Measurements from ENCODE around the gene ZNF425.
"Not testable (repeated sequence)": the region's sequence is repeated elsewhere in the genome, so short reads cannot be mapped to it uniquely, and the experiment has no call there.

The ZNF425 gene

DNA sequence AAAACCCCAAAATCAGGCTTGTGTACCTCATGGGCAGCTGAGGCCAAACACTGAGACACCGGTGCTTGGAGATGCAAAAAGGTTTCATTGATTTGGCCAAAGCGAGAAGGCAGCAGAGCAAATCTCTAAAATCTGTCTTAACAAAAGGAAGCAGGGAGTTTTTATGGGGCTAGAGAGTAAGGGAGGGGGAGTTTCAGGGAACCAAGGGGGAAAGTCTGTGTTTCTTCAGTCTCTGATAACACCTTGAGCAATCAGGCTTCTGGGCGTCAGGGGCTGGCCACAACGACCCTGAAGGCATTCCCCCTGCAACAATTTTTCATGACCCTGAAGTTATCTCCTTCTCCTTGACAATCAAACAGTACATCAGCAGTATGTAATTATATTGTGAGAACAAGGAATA lies 32.9 kb downstream of the ZNF425 start:
- ATAC-seq, result no peak
- TF ChIP-seq ESRRG (CRISPR knock-in tag; IDR thresholded peaks at IDR 0.05) (no peak), ARNTL (CRISPR knock-in tag; IDR thresholded peaks at IDR 0.05; ENCODE audit: borderline replicate concordance, low read depth) (no peak), CSDC2 (CRISPR knock-in tag; IDR thresholded peaks at IDR 0.05) (no peak), SNAI2 (CRISPR knock-in tag; IDR thresholded peaks at IDR 0.05) (no peak), RARB (CRISPR knock-in tag; IDR thresholded peaks at IDR 0.05) (no peak), TCF4 (CRISPR knock-in tag; IDR thresholded peaks at IDR 0.05; ENCODE audit: borderline replicate concordance) (no peak), PPARA (CRISPR knock-in tag; IDR thresholded peaks at IDR 0.05; ENCODE audit: borderline replicate concordance) (no peak), OSR1 (CRISPR knock-in tag; IDR thresholded peaks at IDR 0.05) (no peak), TOX (CRISPR knock-in tag; IDR thresholded peaks at IDR 0.05; ENCODE audit: borderline replicate concordance) (no peak)
- TF ChIP-seq, protein P1, sequence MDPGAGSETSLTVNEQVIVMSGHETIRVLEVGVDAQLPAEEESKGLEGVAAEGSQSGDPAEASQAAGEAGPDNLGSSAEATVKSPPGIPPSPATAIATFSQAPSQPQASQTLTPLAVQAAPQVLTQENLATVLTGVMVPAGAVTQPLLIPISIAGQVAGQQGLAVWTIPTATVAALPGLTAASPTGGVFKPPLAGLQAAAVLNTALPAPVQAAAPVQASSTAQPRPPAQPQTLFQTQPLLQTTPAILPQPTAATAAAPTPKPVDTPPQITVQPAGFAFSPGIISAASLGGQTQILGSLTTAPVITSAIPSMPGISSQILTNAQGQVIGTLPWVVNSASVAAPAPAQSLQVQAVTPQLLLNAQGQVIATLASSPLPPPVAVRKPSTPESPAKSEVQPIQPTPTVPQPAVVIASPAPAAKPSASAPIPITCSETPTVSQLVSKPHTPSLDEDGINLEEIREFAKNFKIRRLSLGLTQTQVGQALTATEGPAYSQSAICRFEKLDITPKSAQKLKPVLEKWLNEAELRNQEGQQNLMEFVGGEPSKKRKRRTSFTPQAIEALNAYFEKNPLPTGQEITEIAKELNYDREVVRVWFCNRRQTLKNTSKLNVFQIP (CRISPR knock-in tag; IDR thresholded peaks at IDR 0.05; ENCODE audit: borderline replicate concordance, low read depth), result no peak
- TF ChIP-seq, protein P2, sequence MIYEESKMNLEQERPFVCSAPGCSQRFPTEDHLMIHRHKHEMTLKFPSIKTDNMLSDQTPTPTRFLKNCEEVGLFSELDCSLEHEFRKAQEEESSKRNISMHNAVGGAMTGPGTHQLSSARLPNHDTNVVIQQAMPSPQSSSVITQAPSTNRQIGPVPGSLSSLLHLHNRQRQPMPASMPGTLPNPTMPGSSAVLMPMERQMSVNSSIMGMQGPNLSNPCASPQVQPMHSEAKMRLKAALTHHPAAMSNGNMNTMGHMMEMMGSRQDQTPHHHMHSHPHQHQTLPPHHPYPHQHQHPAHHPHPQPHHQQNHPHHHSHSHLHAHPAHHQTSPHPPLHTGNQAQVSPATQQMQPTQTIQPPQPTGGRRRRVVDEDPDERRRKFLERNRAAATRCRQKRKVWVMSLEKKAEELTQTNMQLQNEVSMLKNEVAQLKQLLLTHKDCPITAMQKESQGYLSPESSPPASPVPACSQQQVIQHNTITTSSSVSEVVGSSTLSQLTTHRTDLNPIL (CRISPR knock-in tag; IDR thresholded peaks at IDR 0.05; ENCODE audit: low read depth), result no peak
- TF ChIP-seq, protein P3, sequence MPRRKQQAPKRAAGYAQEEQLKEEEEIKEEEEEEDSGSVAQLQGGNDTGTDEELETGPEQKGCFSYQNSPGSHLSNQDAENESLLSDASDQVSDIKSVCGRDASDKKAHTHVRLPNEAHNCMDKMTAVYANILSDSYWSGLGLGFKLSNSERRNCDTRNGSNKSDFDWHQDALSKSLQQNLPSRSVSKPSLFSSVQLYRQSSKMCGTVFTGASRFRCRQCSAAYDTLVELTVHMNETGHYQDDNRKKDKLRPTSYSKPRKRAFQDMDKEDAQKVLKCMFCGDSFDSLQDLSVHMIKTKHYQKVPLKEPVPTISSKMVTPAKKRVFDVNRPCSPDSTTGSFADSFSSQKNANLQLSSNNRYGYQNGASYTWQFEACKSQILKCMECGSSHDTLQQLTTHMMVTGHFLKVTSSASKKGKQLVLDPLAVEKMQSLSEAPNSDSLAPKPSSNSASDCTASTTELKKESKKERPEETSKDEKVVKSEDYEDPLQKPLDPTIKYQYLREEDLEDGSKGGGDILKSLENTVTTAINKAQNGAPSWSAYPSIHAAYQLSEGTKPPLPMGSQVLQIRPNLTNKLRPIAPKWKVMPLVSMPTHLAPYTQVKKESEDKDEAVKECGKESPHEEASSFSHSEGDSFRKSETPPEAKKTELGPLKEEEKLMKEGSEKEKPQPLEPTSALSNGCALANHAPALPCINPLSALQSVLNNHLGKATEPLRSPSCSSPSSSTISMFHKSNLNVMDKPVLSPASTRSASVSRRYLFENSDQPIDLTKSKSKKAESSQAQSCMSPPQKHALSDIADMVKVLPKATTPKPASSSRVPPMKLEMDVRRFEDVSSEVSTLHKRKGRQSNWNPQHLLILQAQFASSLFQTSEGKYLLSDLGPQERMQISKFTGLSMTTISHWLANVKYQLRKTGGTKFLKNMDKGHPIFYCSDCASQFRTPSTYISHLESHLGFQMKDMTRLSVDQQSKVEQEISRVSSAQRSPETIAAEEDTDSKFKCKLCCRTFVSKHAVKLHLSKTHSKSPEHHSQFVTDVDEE (CRISPR knock-in tag; IDR thresholded peaks at IDR 0.05), result no peak
- TF ChIP-seq, protein P4, sequence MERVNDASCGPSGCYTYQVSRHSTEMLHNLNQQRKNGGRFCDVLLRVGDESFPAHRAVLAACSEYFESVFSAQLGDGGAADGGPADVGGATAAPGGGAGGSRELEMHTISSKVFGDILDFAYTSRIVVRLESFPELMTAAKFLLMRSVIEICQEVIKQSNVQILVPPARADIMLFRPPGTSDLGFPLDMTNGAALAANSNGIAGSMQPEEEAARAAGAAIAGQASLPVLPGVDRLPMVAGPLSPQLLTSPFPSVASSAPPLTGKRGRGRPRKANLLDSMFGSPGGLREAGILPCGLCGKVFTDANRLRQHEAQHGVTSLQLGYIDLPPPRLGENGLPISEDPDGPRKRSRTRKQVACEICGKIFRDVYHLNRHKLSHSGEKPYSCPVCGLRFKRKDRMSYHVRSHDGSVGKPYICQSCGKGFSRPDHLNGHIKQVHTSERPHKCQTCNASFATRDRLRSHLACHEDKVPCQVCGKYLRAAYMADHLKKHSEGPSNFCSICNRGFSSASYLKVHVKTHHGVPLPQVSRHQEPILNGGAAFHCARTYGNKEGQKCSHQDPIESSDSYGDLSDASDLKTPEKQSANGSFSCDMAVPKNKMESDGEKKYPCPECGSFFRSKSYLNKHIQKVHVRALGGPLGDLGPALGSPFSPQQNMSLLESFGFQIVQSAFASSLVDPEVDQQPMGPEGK (CRISPR knock-in tag; IDR thresholded peaks at IDR 0.05; ENCODE audit: borderline replicate concordance), result no peak

DNA sequence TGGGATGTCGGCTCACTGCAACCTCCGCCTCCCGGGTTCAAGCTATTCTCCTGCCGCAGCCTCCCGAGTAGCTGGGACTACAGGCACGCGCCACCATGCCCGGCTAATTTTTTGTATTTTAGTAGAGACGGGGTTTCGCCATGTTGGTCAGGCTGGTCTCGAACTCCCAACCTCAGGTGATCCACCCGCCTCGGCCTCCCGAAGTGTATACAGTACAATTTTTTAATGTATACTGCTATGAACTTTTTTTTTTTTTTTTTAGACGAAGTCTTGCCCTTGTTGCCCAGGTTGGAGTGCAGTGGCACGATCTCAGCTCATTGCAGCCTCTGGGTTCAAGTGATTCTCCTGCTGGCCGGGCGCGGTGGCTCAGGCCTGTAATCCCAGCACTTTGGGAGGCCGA lies 33.9 kb downstream of the ZNF425 start:
- ATAC-seq, result not testable (repeated sequence)

DNA sequence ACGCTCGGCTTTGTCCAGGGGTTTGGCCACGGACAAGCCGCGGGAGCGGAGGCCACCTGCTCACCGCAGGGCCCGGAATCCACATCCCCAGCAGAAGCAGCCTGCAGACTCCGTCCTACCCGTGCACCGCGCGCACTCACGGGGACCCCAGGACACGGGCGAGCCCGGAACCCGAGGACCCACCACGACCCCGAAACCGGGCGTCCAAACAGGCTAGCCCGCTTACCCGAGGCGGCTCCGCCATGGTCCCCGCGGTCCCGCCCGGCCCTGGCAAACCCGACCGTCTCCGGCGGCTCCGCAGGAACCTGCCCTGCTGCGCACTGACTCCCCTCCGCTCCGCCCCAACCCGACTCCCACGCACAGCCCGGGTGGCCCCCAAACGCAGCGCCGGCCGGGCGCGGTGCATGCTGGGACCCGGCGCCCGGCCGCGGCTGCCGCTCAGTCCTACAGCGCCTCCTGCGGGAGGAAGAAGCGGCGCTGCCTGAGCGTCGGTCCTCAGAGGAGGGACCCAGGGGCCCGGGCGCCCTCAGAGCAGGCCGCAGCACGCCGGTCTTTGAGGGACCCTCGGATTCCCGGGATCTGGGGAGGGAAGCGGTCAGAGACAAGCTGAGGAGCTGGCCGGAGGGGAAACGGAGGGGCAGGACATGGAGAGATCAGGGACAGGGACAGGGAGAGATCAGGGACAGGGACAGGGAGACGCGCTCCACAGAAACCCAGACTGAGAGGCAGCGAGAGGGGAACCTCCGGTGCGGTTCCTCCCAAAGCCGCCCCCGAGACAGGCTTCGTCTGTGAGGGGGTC lies 35.5 kb downstream of the ZNF425 start, which contains the start of gene ZNF786:
ZNF786 (minus strand) TSS at position 322 of the 799 bp plus-strand sequence; CDS start at position 244, 78 bp downstream.
- ATAC-seq, result peak; percentile 94
- TF ChIP-seq BACH2 (CRISPR knock-in tag; IDR thresholded peaks at IDR 0.05; ENCODE audit: borderline replicate concordance) (no peak), SNAI2 (CRISPR knock-in tag; IDR thresholded peaks at IDR 0.05) (no peak), ARNTL (CRISPR knock-in tag; IDR thresholded peaks at IDR 0.05; ENCODE audit: borderline replicate concordance, low read depth) (no peak; the same call in 1 of the 2 replicates), ZFP3 (CRISPR knock-in tag; IDR thresholded peaks at IDR 0.05) (peak; percentile 63; the same call in 1 of the 2 replicates), ISL1 (CRISPR knock-in tag; IDR thresholded peaks at IDR 0.05) (no peak), TCF4 (CRISPR knock-in tag; IDR thresholded peaks at IDR 0.05; ENCODE audit: borderline replicate concordance) (0 out of 2 replicates have a peak, but pooled peaks have one; percentile 11), ZFP30 (CRISPR knock-in tag; IDR thresholded peaks at IDR 0.05) (no peak), ZNF8 (CRISPR knock-in tag; IDR thresholded peaks at IDR 0.05) (0 out of 2 replicates have a peak, but pooled peaks have one; percentile 30), TOX (CRISPR knock-in tag; IDR thresholded peaks at IDR 0.05; ENCODE audit: borderline replicate concordance) (no peak), ESRRG (CRISPR knock-in tag; IDR thresholded peaks at IDR 0.05) (no peak), GLIS3 (CRISPR knock-in tag; IDR thresholded peaks at IDR 0.05) (peak; percentile 90; the same call in 1 of the 2 replicates), RARB (CRISPR knock-in tag; IDR thresholded peaks at IDR 0.05) (no peak), OSR1 (CRISPR knock-in tag; IDR thresholded peaks at IDR 0.05) (no peak), PPARA (CRISPR knock-in tag; IDR thresholded peaks at IDR 0.05; ENCODE audit: borderline replicate concordance) (no peak), CSDC2 (CRISPR knock-in tag; IDR thresholded peaks at IDR 0.05) (no peak)
- TF ChIP-seq, protein P4 (CRISPR knock-in tag; IDR thresholded peaks at IDR 0.05; ENCODE audit: borderline replicate concordance), result no peak
- TF ChIP-seq, protein P3 (CRISPR knock-in tag; IDR thresholded peaks at IDR 0.05), result peak; percentile 61
- TF ChIP-seq, protein P1 (CRISPR knock-in tag; IDR thresholded peaks at IDR 0.05; ENCODE audit: borderline replicate concordance, low read depth), result 0 out of 2 replicates have a peak, but pooled peaks have one; percentile 60

All from SK-N-SH treated with all-trans-retinoic acid at 6 μM for 48 hours (cell line).